ENCODE results near the gene LRRC1. TPM values are rescaled to one million over a fixed set of nuclear protein-coding genes. Genes with fewer than 3 reads are reported as not detected.

LRRC1 gene
- total and polyA plus RNA-seq, 7 experiments from 2014 or later: 1.2 to 3.6 (median 2.0) TPM

DNA sequence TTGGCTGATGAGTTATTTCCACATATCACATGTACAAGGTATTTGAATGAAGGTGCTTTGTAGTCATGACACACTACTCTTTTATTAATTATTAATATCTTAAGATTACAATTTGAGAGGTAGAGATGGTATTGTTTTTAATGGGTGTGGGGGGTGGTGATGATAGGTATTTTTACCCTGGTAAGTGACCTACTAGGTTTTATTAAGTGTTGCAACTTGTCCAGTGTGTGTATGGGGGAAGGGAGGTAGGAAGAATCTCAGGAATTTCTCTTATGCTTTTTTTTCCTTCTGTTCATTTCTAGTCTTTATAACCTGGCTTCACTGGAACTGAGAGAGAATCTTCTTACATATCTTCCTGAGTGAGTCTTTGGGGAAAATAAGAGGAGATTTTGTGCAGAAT lies 101.4 kb downstream of the LRRC1 start:
- no peak overlapping the region for H3K4me3 ChIP-seq (ENCODE audit: low read length)
- Mint-ChIP-seq H3K9me3 (no peaks in the 10 kb centered on the region), H3K36me3 (peaks cover 0 to 15% (median 3%) of the 10 kb centered on the region in 5 donors), H3K4me1 (peaks cover 0 to 5% (median 0%) of the 10 kb centered on the region in 7 donors), H3K27me3 (no peaks in the 10 kb centered on the region), H3K27ac (no peak overlapping the region), H3K4me3 (no peak overlapping the region)
- H3K9me3 ChIP-seq (ENCODE audit: control insufficient read depth in 2 of 3, low read length in 3 of 3): no peaks in the 10 kb centered on the region
- no peak for DNase-seq
- no peaks in the 10 kb centered on the region for H3K27me3 ChIP-seq (ENCODE audit: control insufficient read depth in 2 of 2, insufficient read depth in 2 of 2, low read length in 2 of 2)
- H3K27ac ChIP-seq (ENCODE audit: low read depth, low read length): no peak overlapping the region
- ChIA-PET CTCF (no interaction called here), POLR2A (no interaction called here)
- ATAC-seq: no peak
- H3K36me3 ChIP-seq (ENCODE audit: control insufficient read depth in 2 of 3, insufficient read depth in 3 of 3, low read length in 3 of 3): no peaks in the 10 kb centered on the region
- no peaks in the 10 kb centered on the region for H3K4me1 ChIP-seq (ENCODE audit: control insufficient read depth in 2 of 2, insufficient read depth in 2 of 2, low read length in 2 of 2)
- intact Hi-C loops (cut with micrococcal nuclease): no loop called here

DNA sequence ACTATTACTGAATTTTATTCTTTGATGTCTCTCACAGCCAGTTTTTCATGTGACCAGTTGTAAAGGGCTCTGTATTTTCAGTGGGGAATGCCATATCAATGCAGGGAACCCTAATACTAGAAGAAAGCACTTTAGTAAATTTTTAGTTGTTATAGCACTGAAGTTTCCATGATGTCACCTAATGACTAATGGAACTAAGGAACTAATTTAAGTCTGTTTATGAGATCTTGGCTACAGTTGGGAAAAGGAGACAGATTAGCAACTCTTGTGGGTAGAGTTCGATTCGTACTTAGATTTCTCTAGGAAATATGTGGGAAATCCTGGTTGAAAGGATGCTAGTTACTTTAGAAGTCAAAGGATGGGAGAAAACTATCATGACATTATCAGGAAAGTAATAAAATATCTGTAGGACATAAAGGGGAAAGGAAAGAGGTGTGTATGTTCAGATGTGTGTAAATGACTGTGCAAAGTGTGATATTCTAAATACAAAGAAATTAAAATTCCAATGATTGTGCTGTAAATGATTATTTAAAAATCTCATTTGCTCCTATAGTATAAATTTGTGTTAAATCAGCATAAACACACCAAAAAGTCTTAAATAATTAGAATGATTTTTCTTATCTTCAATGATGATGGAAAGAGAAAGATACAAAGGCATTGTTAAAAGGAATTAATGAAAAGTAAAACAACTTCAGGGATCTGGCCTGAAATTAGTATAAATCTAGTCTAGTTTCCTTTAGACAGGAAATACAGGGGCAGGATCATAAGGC lies 103.4 kb downstream of the LRRC1 start:
- intact Hi-C loops (cut with micrococcal nuclease): no loop called here
- Mint-ChIP-seq H3K9me3 (no peaks in the 10 kb centered on the region), H3K4me3 (no peak overlapping the region), H3K27me3 (no peaks in the 10 kb centered on the region), H3K27ac (no peak overlapping the region), H3K4me1 (peaks cover 0 to 5% (median 0%) of the 10 kb centered on the region in 7 donors), H3K36me3 (peaks cover 0 to 19% (median 5%) of the 10 kb centered on the region in 5 donors)
- Histone ChIP-seq H3K4me1 (ENCODE audit: control insufficient read depth in 2 of 2, insufficient read depth in 2 of 2, low read length in 2 of 2) (no peaks in the 10 kb centered on the region), H3K4me3 (ENCODE audit: low read length) (no peak overlapping the region), H3K27ac (ENCODE audit: low read depth, low read length) (no peak overlapping the region), H3K9me3 (ENCODE audit: control insufficient read depth in 2 of 3, low read length in 3 of 3) (no peaks in the 10 kb centered on the region), H3K27me3 (ENCODE audit: control insufficient read depth in 2 of 2, insufficient read depth in 2 of 2, low read length in 2 of 2) (no peaks in the 10 kb centered on the region), H3K36me3 (ENCODE audit: control insufficient read depth in 2 of 3, insufficient read depth in 3 of 3, low read length in 3 of 3) (no peaks in the 10 kb centered on the region)
- no peak for DNase-seq
- no peak for ATAC-seq
- CTCF ChIA-PET: interaction anchor here (0.7 kb wide), 1 partner anchor 170 kb away, joined by 3 read pairs; no protein-coding TSS in a partner anchor
- POLR2A ChIA-PET: no interaction called here

DNA sequence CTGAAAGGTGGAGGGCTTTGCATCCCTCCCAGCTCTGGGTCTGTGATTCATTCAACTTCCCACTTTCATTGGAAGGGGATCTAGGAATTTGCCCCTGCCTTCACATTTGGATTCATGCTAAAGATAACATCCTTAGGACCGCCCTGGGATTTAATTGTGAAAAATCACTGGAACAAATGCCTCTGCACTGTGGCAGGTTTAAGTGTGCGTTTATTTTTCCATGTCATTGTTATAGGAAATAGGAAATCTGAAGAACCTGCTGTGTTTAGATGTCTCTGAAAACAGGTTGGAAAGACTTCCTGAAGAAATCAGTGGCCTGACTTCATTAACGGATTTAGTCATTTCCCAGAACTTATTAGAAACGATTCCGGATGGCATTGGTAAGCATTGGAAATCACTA lies 104.7 kb downstream of the LRRC1 start:
- Histone ChIP-seq H3K36me3 (ENCODE audit: control insufficient read depth in 2 of 3, insufficient read depth in 3 of 3, low read length in 3 of 3) (no peaks in the 10 kb centered on the region), H3K27ac (ENCODE audit: low read depth, low read length) (no peak overlapping the region), H3K27me3 (ENCODE audit: control insufficient read depth in 2 of 2, insufficient read depth in 2 of 2, low read length in 2 of 2) (no peaks in the 10 kb centered on the region), H3K9me3 (ENCODE audit: control insufficient read depth in 2 of 3, low read length in 3 of 3) (no peaks in the 10 kb centered on the region), H3K4me1 (ENCODE audit: control insufficient read depth in 2 of 2, insufficient read depth in 2 of 2, low read length in 2 of 2) (no peaks in the 10 kb centered on the region), H3K4me3 (ENCODE audit: low read length) (no peak overlapping the region)
- no peak for ATAC-seq
- POLR2A ChIA-PET: no interaction called here
- Mint-ChIP-seq H3K9me3 (no peaks in the 10 kb centered on the region), H3K27me3 (no peaks in the 10 kb centered on the region), H3K27ac (no peak overlapping the region), H3K36me3 (peaks cover 2 to 27% (median 9%) of the 10 kb centered on the region in 5 donors), H3K4me1 (no peaks in the 10 kb centered on the region), H3K4me3 (no peak overlapping the region)
- intact Hi-C loops (cut with micrococcal nuclease): no loop called here
- CTCF ChIA-PET: no interaction called here
- DNase-seq: no peak

DNA sequence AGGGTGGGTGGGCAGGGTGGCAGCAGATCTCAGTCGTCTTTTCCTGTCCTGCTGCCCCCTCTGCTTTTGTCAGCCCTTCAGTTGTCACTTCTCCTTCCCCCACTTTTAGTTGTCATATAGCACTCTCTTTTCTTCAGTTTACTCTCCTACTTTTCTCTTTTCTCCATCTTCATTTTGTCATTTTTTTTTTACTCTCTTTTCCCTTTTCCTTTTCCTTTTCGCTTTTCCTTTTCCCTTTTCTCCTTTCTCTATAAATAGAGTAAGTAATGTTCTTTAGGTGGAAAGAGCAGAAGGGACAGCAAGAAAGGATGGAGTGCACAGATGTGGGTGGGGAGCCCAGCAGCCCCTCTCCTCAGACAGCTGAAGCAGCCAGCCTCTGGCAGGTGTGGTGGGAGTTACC lies 108.6 kb downstream of the LRRC1 start:
- Histone ChIP-seq H3K4me1 (ENCODE audit: control insufficient read depth in 2 of 2, insufficient read depth in 2 of 2, low read length in 2 of 2) (no peaks in the 10 kb centered on the region), H3K27ac (ENCODE audit: low read depth, low read length) (no peak overlapping the region), H3K36me3 (ENCODE audit: control insufficient read depth in 2 of 3, insufficient read depth in 3 of 3, low read length in 3 of 3) (no peaks in the 10 kb centered on the region), H3K4me3 (ENCODE audit: low read length) (no peak overlapping the region), H3K9me3 (ENCODE audit: control insufficient read depth in 2 of 3, low read length in 3 of 3) (no peaks in the 10 kb centered on the region), H3K27me3 (ENCODE audit: control insufficient read depth in 2 of 2, insufficient read depth in 2 of 2, low read length in 2 of 2) (no peaks in the 10 kb centered on the region)
- Mint-ChIP-seq H3K27me3 (no peaks in the 10 kb centered on the region), H3K9me3 (no peaks in the 10 kb centered on the region), H3K36me3 (peaks cover 3 to 27% (median 9%) of the 10 kb centered on the region in 5 donors), H3K4me1 (no peaks in the 10 kb centered on the region), H3K27ac (no peak overlapping the region), H3K4me3 (no peak overlapping the region)
- DNase-seq (no peak), ATAC-seq (no peak)
- CTCF ChIA-PET: no interaction called here
- intact Hi-C loops (cut with micrococcal nuclease): no loop called here
- POLR2A ChIA-PET: no interaction called here

DNA sequence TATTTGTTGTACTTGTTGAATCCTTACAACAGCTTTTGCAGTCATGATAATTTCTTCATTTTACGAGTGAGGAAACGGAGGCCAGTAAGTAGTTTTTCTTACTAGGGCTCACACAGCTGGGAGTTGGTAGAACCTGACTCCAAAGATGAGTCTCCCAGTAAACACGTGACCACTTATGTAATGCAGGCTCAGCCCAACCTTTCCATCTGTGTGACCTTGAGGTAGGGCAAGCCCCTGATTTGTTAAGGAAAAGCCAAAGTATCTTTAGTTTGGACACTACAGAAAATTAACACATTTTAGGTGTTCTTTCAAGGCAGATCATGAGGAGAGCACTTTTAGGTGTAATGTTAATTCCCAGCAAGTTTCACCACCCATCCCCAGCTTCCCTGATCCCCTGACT lies 111.3 kb downstream of the LRRC1 start:
- Histone ChIP-seq H3K9me3 (ENCODE audit: control insufficient read depth in 2 of 3, low read length in 3 of 3) (no peaks in the 10 kb centered on the region), H3K27ac (ENCODE audit: low read depth, low read length) (no peak overlapping the region), H3K4me3 (ENCODE audit: low read length) (no peak overlapping the region), H3K27me3 (ENCODE audit: control insufficient read depth in 2 of 2, insufficient read depth in 2 of 2, low read length in 2 of 2) (no peaks in the 10 kb centered on the region), H3K36me3 (ENCODE audit: control insufficient read depth in 2 of 3, insufficient read depth in 3 of 3, low read length in 3 of 3) (no peaks in the 10 kb centered on the region), H3K4me1 (ENCODE audit: control insufficient read depth in 2 of 2, insufficient read depth in 2 of 2, low read length in 2 of 2) (no peaks in the 10 kb centered on the region)
- intact Hi-C loops (cut with micrococcal nuclease): no loop called here
- Mint-ChIP-seq H3K4me1 (no peaks in the 10 kb centered on the region), H3K4me3 (no peak overlapping the region), H3K27ac (no peak overlapping the region), H3K36me3 (peaks cover 3 to 19% (median 7%) of the 10 kb centered on the region in 5 donors), H3K9me3 (no peaks in the 10 kb centered on the region), H3K27me3 (no peaks in the 10 kb centered on the region)
- ChIA-PET CTCF (no interaction called here), POLR2A (no interaction called here)
- DNase-seq (no peak), ATAC-seq (no peak)

DNA sequence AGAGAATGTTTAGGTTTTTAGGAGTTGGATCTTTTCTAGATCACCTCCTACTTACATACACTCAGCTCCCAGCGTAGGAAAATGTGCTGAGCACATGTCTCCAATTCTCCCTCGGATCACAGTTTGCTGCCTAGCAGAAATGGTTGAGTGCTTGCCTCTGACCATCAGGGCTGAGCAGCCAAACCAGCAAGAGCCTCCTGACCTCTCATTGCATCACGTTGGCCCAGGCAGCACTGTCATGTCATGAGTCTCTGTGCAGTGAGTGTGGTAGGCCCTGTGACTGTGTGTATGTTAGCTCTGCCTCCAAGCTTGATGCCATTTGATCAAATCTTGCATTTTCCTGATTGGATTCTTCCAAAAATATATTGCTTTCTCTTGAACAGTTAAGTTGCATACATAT lies 112.0 kb downstream of the LRRC1 start:
- DNase-seq (no peak), ATAC-seq (no peak)
- Histone ChIP-seq H3K27ac (ENCODE audit: low read depth, low read length) (no peak overlapping the region), H3K4me3 (ENCODE audit: low read length) (no peak overlapping the region), H3K4me1 (ENCODE audit: control insufficient read depth in 2 of 2, insufficient read depth in 2 of 2, low read length in 2 of 2) (no peaks in the 10 kb centered on the region), H3K27me3 (ENCODE audit: control insufficient read depth in 2 of 2, insufficient read depth in 2 of 2, low read length in 2 of 2) (no peaks in the 10 kb centered on the region), H3K9me3 (ENCODE audit: control insufficient read depth in 2 of 3, low read length in 3 of 3) (no peaks in the 10 kb centered on the region), H3K36me3 (ENCODE audit: control insufficient read depth in 2 of 3, insufficient read depth in 3 of 3, low read length in 3 of 3) (no peaks in the 10 kb centered on the region)
- intact Hi-C loops (cut with micrococcal nuclease): no loop called here
- Mint-ChIP-seq H3K9me3 (no peaks in the 10 kb centered on the region), H3K36me3 (peaks cover 3 to 17% (median 5%) of the 10 kb centered on the region in 5 donors), H3K4me3 (no peak overlapping the region), H3K27ac (no peak overlapping the region), H3K4me1 (no peaks in the 10 kb centered on the region), H3K27me3 (no peaks in the 10 kb centered on the region)
- CTCF ChIA-PET: no interaction called here
- POLR2A ChIA-PET: no interaction called here

DNA sequence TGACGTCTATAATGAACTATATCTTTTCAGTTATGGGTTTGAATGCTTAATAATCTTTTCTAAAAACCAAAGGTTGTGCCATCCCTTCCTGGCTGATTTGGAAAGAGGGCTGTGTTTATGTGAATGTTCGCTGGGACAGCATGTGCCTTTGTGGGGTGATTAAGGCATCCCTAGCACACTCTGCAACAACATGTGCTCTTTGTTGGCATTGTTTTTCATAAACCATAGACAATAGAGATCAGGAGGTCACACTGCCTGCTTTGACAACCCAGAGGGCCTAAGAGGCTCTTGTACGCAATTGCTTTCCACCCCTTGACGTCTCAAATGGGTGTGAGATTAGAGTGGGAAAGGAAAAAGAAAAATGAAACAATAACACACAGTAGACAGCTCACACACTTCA lies 116.0 kb downstream of the LRRC1 start:
- H3K4me3 Mint-ChIP-seq: no peak overlapping the region
- no peaks in the 10 kb centered on the region for H3K27me3 Mint-ChIP-seq
- ChIA-PET CTCF (no interaction called here), POLR2A (no interaction called here)
- ATAC-seq (no peak), DNase-seq (no peak)
- intact Hi-C loops (cut with micrococcal nuclease): no loop called here
- Histone ChIP-seq H3K9me3 (ENCODE audit: control insufficient read depth in 2 of 3, low read length in 3 of 3) (no peaks in the 10 kb centered on the region), H3K36me3 (ENCODE audit: control insufficient read depth in 2 of 3, insufficient read depth in 3 of 3, low read length in 3 of 3) (no peaks in the 10 kb centered on the region), H3K27me3 (ENCODE audit: control insufficient read depth in 2 of 2, insufficient read depth in 2 of 2, low read length in 2 of 2) (no peaks in the 10 kb centered on the region), H3K27ac (ENCODE audit: low read depth, low read length) (no peak overlapping the region), H3K4me1 (ENCODE audit: control insufficient read depth in 2 of 2, insufficient read depth in 2 of 2, low read length in 2 of 2) (no peaks in the 10 kb centered on the region), H3K4me3 (ENCODE audit: low read length) (no peak overlapping the region)
- peaks cover 0 to 14% (median 0%) of the 10 kb centered on the region in 5 donors for H3K36me3 Mint-ChIP-seq
- H3K27ac Mint-ChIP-seq: no peak overlapping the region
- no peaks in the 10 kb centered on the region for H3K4me1 Mint-ChIP-seq
- H3K9me3 Mint-ChIP-seq: no peaks in the 10 kb centered on the region

Measured in naive thymus-derived CD4-positive, alpha-beta T cell (primary cell).